LNCaP clone FGC (cell line): ENCODE data around the gene EBNA1BP2.

ENCODE experiments used
- DNase-seq: peaks from one replicate; pipeline ENCODE4 v3.0.0-alpha.2; 2011; ENCODE audit warnings: low read depth
- H3K4me3 ChIP-seq: 2 replicates; pipeline ENCODE4 v1.5.1; 2011; ENCODE audit warnings: mild to moderate bottlenecking, low read depth, low read length, control low read depth
- CTCF ChIP-seq: IDR thresholded peaks from 2 replicates; pipeline ENCODE4 v1.5.1; 2012; ENCODE audit warnings: mild to moderate bottlenecking; ENCODE audit not compliant: control insufficient read depth, insufficient read depth; ENCODE audit errors: extremely low read depth

The EBNA1BP2 gene

DNA sequence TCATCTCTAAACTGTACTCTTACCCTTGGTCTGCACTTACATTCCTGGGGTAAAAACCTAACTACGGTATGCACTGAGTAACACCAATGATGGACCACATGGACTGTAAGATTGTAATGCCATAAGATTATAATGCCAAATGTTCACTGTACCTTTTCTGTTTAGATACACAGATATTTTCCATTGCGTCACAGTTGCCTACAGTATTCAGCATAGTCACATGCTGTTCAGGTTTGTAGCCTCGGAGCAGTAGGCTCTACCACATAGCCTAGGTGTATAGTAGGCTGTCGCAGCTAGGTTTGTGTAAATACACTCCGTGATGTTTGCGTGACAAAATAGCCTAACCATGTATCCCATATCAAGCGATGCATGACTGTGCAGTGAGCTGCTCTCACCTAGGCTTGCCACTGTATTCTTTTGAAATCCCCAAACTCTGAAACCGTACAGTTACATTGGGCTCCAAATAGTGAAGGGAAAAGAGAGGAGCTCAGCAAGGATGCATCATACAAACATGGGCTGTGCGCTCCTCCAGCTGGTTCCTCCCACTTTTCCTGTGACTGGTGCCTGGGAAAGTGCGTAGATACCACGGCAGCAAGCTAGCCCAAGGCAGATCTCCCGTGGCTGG is 35.3 kb upstream of the EBNA1BP2 start:
- no peak for DNase-seq
- no peak overlapping the region for H3K4me3 ChIP-seq
- TF ChIP-seq CTCF = no peak

DNA sequence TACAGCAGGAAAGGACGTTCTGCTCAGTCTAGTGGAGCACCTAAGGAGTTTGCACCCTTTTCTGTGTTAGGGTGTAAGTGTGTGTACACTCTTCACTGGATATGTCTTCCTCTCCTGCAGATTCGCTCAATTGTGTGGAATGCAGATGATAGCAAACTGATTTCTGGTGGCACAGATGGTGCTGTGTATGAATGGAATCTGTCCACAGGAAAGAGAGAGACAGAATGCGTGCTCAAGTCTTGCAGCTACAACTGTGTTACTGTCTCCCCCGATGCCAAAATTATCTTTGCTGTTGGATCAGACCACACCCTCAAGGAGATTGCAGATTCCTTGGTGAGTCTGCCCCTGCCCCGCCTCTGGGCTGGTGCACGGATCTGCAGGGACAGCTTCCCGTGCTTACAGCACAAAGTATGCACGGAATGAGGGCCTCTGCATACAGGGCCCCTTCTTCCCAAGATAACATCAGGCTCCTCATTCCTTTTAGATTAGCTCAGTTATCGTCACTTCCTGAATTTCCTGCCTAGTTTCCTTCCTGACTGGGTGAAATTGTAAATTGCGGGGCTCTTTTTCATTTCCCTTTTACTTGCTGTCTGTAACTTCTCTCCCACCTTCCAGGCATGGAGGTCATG is 34.6 kb upstream of the EBNA1BP2 start:
- H3K4me3 ChIP-seq = no peak overlapping the region
- no peak for TF ChIP-seq CTCF
- DNase-seq = no peak

GRCh38 chr1:43205671-43206070 is 33.6 kb upstream of the EBNA1BP2 start:
- H3K4me3 ChIP-seq = no peak overlapping the region
- DNase-seq = no peak
- TF ChIP-seq CTCF = no peak

GRCh38 chr1:43204394-43204793 is 32.3 kb upstream of the EBNA1BP2 start:
- no peak overlapping the region for H3K4me3 ChIP-seq
- DNase-seq = no peak
- TF ChIP-seq CTCF = no peak

DNA sequence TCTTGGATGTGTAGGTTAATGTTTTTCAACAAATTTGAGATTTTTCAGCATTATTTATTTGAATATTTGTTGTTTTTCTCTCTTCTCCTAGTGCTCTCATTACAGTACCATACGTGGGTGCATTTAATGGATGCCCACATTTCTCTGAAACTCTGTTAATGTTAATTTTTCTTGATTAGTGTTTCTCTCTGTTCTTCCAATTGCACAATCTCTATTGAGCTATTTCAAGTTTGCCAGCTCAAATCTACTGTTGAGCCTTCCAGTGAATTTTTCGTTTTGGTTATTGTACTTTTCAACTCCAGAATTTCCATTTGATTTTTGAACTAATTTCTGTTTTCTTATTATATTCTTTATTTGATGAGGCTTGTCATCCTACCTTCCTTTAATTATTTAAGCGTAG is 31.8 kb upstream of the EBNA1BP2 start:
- TF ChIP-seq CTCF = no peak

GRCh38 chr1:43199093-43199726 is 27.1 kb upstream of the EBNA1BP2 start:
- H3K4me3 ChIP-seq = no peak overlapping the region
- TF ChIP-seq CTCF = no peak
- DNase-seq = no peak

More for the DNA sequence above, 31.8 kb upstream of the EBNA1BP2 start:
- no peak overlapping the region for H3K4me3 ChIP-seq
- no peak for DNase-seq
